HG02884 (cell line): ENCODE measurements around the gene GARIN5A.

Experiments used
- ATAC-seq: cut with Tn5 transposase; IDR thresholded peaks from one replicate; pipeline ENCODE4 v1.9.1; 2021; ENCODE audit warnings: mild to moderate bottlenecking, moderate library complexity; ENCODE audit not compliant: unreplicated experiment

GARIN5A gene

DNA sequence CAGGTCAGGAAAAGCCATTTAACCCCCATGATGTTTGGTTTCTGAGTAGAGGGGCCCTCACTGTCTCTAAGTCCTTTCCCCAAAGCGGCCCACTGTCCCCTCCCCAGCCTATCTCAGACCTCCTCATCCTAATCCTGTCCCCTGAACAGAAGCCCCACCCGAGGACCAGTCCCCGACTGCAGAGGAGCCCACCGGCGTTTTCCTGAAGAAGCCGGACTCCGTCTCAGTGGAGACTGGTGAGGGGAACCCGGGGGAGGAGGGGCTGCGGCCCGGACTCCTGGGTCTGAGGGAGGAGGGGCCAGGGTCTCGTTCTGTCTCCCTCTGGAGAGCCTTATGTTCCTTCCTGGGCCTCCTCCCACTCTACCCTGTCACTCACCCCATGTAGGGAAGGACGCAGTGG lies 41.0 kb downstream of the GARIN5A start:
- no peak for ATAC-seq

DNA sequence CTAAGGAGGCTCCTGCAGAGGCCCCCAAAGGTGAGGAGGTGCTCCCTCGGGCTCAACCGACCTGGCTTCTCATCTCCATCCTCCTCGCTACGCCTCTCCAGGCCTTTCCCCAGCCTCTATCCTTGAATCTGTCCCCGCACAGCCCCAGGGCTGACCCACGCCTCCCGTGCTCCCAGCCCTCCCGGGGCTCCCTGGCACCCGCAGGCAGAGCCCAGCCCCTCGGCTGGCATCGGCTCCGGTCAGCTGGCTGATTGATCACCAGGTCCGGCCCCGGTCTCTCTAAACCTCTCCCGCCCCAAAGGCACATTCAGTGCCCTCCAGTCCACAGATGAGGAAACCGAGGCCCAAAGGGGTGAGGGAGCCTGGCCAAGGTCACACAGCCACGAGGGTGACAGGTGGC lies 41.4 kb downstream of the GARIN5A start:
- no peak for ATAC-seq

DNA sequence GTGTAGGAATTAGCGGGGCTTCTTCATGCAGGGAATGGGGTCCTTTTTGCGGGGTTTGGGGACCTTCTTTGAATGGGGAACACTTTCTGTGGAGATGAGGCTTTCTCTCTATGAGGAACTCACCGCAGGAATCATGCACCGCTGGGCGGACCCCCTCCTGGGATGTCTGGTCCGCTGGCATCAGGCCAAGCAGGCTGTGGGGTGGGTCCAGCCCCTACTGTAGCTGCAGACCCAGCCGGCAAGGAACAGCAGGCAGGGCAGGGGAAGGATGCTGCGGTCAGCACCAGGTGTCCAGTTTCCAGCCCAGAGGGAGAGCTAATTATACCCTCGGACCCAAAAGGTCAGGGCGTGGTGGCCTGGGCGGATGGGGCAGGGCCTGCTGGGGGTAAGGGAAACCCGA lies 42.1 kb downstream of the GARIN5A start:
- no peak for ATAC-seq

DNA sequence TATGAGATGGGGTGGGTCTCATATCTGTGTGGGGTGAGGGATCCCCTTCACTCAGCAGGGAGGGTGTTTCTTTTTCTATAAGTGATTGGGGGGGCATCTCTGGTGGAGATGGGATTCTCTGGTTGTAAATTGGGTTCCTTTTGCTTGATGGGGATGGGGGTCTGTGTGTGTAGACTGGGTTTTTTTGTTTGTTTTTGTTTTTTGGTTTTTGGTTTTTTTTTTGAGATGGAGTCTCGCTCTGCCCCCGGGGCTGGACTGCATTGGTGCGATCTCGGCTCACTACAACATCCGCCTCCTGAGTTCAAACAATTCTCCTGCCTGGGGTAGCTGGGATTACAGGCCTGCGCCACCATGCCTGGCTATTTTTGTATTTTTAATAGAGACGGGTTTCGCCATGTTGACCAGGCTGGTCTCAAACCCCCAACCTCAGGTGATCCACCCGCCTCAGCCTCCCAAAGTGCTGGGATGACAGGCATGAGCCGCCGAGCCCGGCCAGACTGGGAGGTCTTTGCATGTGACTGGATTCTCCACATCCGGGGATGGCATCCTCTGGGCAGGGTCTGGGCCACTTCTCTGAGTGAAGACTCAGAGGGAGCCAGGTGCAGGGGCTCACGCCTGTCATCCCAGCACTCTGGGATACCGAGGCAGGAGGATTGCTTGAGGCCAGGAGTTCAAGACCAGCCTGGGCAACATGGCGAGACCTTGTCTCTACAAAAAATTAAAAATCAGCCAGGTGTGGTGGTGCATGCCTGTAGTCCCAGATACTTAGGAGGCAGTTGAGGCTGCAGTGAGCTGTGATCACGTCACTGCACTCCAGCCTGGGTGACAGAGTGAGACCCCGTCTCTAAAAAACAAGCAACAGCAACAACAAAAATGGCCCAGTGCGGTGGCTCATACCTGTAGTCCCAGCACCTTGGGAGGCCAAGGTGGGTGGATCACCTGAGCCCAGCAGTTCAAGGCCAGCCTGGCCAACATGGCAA lies 43.2 kb downstream of the GARIN5A start:
- ATAC-seq: no peak

DNA sequence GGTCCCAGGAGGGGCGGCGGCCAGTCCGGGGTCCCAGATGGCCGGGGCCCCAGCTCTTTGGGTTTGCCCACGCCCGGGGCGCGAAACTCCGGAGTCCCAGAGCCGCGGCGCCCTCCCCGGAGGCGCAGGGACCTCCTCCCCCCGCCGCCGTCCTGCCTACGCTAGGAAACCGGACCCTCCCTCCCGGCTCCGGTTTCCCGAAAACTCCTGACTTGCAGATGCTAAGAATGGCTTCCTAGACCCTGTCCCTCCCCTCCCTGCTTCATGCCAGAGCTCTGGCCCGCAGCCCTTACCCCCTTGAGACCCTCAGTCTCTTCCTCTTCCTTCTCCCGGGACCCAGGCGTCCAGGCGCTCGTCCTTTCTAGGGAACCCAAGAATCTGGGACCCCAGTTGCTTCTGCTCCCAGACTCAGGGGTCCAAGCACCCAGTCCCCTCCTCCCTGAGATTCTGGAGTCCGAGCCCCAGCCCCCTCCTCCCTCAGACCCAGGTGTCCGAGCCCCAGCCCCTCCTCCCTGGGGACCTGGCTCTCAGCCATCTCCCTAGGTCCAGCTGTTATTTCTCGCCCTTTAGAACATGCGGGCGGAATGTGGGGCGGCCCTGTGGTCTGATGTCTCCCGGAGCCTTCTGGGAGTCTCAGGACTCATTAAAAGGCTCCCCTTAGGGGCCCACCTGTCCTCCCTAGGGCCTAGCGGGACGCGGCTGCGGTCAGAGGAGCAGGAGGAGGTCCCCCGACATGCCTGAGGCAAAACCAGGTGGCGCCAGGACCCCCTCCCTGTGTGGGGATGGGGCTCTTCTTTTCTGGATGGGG lies 44.2 kb downstream of the GARIN5A start, which contains the start of gene MYBPC2:
MYBPC2 (plus strand) TSS at position 672 of the 808 bp plus-strand sequence; CDS start at position 734, 62 bp downstream.
- no peak for ATAC-seq

DNA sequence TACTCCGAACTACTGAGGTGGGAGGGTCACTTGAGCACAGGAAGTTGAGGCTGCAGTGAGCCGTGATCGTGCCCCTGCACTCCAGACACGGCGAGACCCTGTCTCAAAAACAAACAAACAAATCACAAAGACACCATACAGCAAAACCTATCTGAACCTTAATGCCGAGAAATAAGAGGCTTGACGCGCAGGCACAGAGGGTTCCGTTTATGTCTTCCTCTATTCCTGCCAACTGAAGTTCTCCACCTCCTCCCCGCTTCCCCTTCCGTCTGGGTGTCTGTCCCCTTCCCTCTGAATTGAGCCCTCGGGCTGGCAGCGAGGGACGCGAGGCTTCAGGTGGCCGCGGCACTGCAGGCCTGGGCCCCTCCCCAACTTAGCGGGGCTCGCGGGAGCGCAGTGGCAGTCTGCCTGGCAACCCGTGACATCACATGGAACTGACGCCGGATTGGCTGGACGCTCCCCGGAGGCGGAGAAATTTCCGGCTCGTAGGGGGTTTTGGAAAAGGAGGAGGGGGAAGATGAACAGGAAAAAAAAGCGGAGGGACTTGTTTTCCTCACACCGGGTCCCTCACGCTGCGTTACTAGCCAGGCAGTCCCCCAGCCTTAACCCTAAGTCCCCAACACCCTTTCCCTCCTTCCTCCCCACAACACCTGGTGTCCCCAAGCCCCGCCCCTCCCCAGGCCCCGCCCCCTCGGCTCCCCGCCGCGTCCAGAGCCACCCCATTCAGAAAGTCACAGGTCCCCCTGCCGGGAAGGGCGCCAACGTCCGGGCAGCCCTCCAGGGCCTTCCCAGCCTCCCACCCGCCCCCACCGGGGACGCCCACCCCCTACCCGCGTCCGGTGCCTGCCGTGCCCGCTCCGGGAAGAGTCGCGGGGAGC lies 45.1 kb downstream of the GARIN5A start:
- ATAC-seq: peak; percentile 71

DNA sequence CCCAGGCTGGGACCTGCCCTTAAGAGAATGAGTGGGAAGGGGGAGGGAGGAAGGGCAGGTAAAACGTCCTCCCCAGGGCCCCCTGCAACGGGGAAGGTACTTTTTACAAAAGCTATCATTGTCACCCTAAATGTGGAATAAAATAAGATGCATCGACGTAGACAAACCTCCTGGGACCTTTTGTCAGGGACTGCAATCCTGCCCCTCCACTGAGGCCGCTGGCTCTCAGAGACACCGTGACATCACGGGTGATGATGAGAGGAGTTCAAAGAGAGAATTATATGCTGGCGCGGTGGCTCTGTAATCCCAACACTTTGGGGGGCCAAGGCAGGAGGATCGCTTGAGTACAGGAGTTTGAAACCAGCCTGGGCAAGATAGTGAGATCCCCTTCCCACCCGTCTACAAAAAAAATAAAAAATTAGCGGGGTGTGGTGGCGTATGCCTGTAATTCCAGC lies 45.7 kb downstream of the GARIN5A start:
- ATAC-seq: no peak

DNA sequence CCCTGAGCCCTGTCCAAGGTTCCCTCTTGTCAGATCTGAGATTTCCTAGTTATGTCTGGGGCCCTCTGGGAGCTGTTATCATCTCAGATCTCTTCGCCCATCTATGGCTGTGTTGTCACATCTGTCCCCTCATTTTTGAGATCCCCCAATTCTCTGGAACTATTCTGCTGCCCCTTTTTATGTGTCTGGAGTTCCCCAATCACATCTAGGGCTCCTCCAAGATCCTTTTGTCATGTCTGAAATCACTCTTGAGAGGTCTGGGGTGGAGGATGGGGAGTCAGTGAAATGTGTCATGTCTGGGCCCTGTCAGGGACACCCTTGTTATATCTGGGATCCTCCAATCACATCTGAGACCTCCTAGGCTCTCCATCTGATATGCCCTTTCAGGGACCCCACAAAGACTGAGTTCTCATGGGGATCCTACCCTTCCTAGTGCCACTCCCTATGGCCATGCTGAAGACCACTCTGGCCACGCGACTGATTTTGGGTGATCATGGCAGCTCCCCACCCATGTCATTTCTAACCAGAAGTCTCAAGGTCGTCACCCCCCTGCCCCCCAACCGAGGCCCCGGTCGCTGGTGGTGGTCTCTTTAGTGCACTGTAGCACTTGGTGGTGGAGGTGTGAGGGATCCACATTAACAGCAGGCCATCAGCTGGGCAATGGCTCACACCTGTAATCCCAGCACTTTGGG lies 47.7 kb downstream of the GARIN5A start:
- no peak for ATAC-seq

DNA sequence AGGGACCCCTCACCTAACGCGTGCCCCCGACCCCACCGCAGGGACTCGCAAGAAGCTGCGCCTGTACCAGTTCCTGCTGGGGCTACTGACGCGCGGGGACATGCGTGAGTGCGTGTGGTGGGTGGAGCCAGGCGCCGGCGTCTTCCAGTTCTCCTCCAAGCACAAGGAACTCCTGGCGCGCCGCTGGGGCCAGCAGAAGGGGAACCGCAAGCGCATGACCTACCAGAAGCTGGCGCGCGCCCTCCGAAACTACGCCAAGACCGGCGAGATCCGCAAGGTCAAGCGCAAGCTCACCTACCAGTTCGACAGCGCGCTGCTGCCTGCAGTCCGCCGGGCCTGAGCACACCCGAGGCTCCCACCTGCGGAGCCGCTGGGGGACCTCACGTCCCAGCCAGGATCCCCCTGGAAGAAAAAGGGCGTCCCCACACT lies 48.6 kb downstream of the GARIN5A start:
- ATAC-seq: no peak

DNA sequence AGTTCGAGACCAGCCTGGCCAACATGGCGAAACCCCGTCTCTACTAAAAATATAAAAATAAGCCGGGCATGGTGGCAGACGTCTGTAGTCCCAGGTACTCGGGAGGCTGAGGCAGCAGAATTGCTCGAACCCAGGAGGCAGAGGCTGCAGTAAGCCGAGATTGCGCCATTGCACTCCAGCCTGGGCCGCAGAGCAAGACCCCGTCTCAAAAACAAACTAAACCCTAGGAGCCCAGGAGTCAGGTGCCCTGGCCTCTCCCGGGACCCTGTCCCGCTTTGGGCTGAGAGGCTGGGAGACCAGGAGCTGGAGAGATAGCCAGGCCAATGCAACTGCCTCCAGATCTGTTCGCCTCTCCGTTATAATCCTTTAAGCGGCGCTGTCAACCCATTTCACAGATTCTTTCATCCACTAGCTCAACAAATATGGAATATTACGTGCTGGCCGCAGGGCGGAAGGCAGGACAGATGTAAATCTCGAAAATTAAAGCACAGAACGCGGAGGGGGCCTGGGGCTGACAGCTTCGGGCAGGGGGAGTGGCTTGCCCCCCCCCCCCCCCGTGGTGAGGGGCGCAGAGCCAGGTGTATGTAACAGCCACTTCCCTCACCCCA lies 49.2 kb downstream of the GARIN5A start:
- no peak for ATAC-seq

DNA sequence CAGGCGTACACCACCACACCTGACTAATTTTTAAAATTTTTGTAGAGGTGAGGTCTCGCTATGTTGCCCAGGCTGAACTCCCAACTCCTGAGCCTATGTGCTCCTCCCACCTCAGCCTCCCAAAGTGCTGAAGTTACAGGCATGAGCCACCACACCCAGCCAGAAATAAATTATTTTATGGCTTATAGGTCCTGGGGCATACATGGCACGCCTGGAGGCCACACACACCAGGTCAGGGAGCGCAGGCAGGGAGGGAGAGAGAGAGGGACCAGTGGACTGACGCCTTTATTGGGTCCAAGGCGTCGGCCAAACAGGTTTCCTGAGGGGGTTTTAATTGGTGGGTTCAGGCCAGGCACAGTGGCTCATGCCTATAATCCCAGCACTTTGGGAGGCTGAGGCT lies 51.1 kb downstream of the GARIN5A start:
- ATAC-seq: no peak

DNA sequence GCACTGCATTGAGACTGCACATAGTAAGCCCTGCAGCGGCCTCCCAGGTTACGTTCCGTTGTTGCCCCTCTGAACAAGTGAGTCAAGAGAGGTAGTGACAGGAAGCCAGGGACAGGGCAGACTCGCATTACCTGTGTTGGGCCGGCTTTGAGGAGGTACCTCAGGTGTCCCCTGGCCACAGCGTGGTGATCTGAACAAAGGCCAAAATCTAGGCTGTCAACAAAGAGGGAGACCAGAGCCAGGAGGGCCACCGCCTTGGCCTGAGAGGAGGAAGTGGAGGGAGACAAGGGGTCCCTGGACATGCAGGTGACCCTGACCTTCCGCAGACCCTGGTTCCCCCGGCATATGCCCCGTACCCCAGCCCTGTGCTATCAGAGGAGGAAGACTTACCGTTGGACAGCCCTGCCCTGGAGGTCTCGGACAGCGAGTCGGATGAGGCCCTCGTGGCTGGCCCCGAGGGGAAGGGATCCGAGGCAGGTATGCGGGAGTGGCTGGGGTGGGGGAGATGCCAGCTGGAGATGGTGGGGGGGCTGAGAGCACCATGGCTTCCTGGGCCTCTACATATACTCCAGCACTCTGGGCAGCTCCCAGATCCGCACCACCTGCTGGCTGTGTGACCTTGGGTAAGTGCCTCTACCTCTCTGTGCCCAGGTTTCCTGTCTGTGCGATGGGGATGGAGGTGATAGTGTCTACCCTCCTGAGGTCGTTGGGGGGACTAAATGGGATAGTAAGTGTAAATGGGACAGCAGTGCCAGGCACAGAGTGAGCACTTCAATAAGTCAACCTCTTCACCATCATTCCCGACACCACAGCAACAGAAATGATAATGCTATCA lies 53.2 kb downstream of the GARIN5A start:
- ATAC-seq: no peak

DNA sequence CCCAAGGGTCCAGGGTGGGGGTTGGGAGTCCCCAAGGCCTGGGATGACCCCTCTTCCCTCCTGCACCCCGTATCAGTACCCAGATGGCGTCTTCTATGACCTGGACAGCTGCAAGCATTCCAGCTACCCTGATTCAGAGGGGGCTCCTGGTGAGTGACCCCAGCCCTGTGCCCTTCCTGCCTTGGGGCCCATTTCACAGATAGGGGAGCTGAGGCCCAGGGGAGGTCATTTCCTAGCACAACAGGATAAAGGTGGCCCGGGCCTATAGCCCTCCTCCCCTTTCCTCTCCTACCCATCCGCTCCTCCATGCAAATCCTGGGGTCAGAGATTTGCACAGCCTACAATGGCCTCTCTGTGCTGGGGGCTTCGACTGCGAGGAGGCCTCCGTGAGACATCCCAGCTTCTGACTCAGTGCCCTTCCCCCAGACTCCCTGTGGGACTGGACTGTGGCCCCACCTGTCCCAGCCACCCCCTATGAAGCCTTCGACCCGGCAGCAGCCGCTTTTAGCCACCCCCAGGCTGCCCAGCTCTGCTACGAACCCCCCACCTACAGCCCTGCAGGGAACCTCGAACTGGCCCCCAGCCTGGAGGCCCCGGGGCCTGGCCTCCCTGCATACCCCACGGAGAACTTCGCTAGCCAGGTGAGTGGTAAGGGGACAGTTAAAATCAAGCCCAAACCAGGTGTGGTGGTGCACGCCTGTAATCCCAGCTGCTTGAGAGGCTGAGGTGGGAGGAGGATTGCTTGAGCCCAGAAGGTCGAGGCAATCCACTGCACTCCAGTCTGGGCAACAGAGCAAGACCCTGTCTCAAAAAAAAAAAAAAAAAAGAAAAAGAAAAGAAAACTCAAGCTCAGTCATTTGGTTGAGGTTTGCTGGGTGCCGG lies 54.0 kb downstream of the GARIN5A start:
- ATAC-seq: no peak

DNA sequence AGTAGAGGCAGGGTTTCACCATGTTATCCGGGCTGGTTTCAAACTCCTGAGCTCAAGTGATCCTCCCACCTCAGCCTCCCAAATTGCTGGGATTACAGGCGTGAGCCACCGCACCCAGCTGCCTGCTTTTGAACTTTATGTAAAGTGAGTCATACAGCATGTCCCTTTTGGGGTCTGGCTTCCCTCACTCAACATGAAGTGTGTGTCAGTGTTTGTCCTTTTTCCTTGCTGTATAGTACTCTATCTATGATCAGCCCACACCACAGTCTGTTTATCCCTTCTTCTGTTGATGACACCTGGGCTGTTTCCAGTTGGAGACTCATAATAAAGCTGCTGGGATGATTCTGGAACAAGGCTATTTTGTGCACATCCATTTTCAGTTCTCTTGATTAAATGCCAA lies 55.8 kb downstream of the GARIN5A start:
- no peak for ATAC-seq

DNA sequence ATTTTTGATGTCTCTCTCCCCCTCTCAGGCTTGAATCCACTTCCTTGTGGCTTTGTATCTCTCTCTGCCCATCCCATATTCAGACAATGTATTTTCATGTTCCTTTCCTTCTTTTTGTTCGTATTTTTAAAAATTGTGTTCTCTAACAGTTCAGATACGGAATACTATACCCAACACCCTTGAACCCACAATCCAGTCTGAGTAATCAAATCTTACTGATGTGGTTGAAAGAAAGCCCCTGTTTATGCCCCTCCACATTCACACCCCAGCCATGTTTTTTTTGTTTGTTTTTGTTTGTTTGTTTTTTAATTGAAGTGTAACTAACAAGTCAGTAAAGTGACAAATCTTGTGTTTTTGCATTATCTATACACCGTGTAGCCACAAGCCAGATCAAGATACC lies 56.5 kb downstream of the GARIN5A start:
- ATAC-seq: no peak

DNA sequence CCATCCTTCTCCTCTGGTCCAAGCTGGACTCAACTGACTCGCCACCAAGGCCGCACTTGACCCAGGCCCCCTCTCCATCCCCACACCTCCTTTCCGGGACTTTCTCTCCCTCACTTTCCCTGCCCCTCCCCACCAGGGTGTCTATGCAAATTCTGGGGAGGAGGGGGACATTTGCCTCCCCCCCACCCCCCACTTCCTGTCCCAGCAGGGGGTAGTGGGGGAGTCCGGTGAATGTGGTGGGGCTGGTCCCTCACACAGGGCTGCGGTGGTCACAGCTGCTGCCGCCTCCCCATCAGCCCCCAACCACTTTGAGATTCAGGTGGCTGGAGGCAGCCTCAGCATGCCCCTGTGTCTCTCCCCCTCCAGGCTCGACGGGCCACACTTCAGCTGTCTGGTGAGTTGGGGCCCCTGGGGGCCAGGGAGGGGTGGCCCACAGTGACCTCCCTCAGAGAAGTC lies 57.0 kb downstream of the GARIN5A start:
- ATAC-seq: no peak

DNA sequence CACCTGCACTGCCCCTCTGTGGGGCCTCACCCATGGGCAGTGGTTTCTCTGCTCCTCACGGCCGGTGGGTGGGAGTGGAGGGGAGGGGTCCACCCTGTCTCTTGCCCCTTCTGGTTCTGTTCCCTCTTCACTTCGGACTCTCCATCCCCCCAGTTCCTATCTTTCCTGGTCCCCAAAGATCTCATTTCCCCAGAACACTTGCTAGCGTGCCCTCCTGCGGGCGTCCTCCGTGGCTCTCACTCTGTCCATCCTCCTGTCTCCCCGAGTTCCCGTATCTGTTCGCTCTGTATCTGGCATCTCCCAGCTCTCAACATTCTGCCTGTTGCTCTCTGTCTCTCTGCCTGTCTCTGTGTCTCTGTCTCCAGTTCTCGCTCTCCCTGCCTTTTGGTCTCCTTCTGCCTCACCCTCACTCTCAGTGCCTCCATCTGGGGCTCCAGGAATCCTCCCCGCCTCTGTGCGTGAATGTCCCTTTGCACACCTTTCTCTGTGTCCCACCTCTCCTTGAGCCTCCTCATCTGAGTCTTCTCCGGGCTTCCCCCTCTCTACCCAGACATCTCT lies 57.5 kb downstream of the GARIN5A start:
- ATAC-seq: no peak
